ENCODE measurements around the gene TBC1D5.

Gene TBC1D5

GRCh38 chr3:17258823-17259436, 483.5 kb downstream of the TBC1D5 start:
- in situ Hi-C loops (cut with MboI; ENCODE audit: low sequenced_read_pairs), result loop anchor here (25.0 kb wide), 1 partner anchor 578 kb away; no protein-coding TSS in a partner anchor

GRCh38 chr3:17257269-17257668, 485.2 kb downstream of the TBC1D5 start:
- in situ Hi-C loops (cut with MboI; ENCODE audit: low sequenced_read_pairs), result loop anchor here (25.0 kb wide), 1 partner anchor 580 kb away; no protein-coding TSS in a partner anchor

- in situ Hi-C loops (cut with MboI; ENCODE audit: low sequenced_read_pairs), result loop anchor here (25.0 kb wide), 1 partner anchor 631 kb away; the partner anchor contains the start of gene DAZL
These were observed 498.8 kb downstream of the TBC1D5 start for GRCh38 chr3:17243621-17244020.

- in situ Hi-C loops (cut with MboI; ENCODE audit: low sequenced_read_pairs), result loop anchor here (25.0 kb wide), 1 partner anchor 627 kb away; the partner anchor contains the start of gene DAZL
These were observed 503.0 kb downstream of the TBC1D5 start for GRCh38 chr3:17239417-17239816.

GRCh38 chr3:17238023-17238422, 504.4 kb downstream of the TBC1D5 start:
- in situ Hi-C loops (cut with MboI; ENCODE audit: low sequenced_read_pairs), result loop anchor here (25.0 kb wide), 1 partner anchor 626 kb away; the partner anchor contains the start of gene DAZL

GRCh38 chr3:17235310-17235709, 507.1 kb downstream of the TBC1D5 start:
- in situ Hi-C loops (cut with MboI; ENCODE audit: low sequenced_read_pairs), result loop anchor here (25.0 kb wide), 1 partner anchor 623 kb away; the partner anchor contains the start of gene DAZL

GRCh38 chr3:17234382-17234781, 508.0 kb downstream of the TBC1D5 start:
- in situ Hi-C loops (cut with MboI; ENCODE audit: low sequenced_read_pairs), result loop anchor here (25.0 kb wide), 1 partner anchor 622 kb away; the partner anchor contains the start of gene DAZL

- in situ Hi-C loops (cut with MboI; ENCODE audit: low sequenced_read_pairs), result loop anchor here (25.0 kb wide), 1 partner anchor 621 kb away; the partner anchor contains the start of gene DAZL
These were observed 509.0 kb downstream of the TBC1D5 start for GRCh38 chr3:17233398-17233800.

GRCh38 chr3:17232442-17232841, 510.0 kb downstream of the TBC1D5 start:
- in situ Hi-C loops (cut with MboI; ENCODE audit: low sequenced_read_pairs), result loop anchor here (25.0 kb wide), 1 partner anchor 620 kb away; the partner anchor contains the start of gene DAZL

GRCh38 chr3:17231537-17232261, 510.7 kb downstream of the TBC1D5 start:
- in situ Hi-C loops (cut with MboI; ENCODE audit: low sequenced_read_pairs), result loop anchor here (25.0 kb wide), 1 partner anchor 619 kb away; the partner anchor contains the start of gene DAZL

- in situ Hi-C loops (cut with MboI; ENCODE audit: low sequenced_read_pairs), result loop anchor here (25.0 kb wide), 1 partner anchor 615 kb away; the partner anchor contains the start of gene DAZL
These were observed 515.0 kb downstream of the TBC1D5 start for GRCh38 chr3:17227472-17227871.

GRCh38 chr3:17221529-17221928, 520.9 kb downstream of the TBC1D5 start:
- in situ Hi-C loops (cut with MboI; ENCODE audit: low sequenced_read_pairs), result no loop called here

- in situ Hi-C loops (cut with MboI; ENCODE audit: low sequenced_read_pairs), result no loop called here
These were observed 522.8 kb downstream of the TBC1D5 start for GRCh38 chr3:17219593-17219992.

- in situ Hi-C loops (cut with MboI; ENCODE audit: low sequenced_read_pairs), result no loop called here
These were observed 523.8 kb downstream of the TBC1D5 start for GRCh38 chr3:17218587-17218986.

GRCh38 chr3:17217588-17217987, 524.8 kb downstream of the TBC1D5 start:
- in situ Hi-C loops (cut with MboI; ENCODE audit: low sequenced_read_pairs), result no loop called here

- in situ Hi-C loops (cut with MboI; ENCODE audit: low sequenced_read_pairs), result no loop called here
These were observed 529.3 kb downstream of the TBC1D5 start for GRCh38 chr3:17213102-17213501.

- in situ Hi-C loops (cut with MboI; ENCODE audit: low sequenced_read_pairs), result no loop called here
These were observed 534.5 kb downstream of the TBC1D5 start for GRCh38 chr3:17207979-17208378.

- in situ Hi-C loops (cut with MboI; ENCODE audit: low sequenced_read_pairs), result no loop called here
These were observed 535.4 kb downstream of the TBC1D5 start for GRCh38 chr3:17207019-17207418.

GRCh38 chr3:17204049-17204650, 538.3 kb downstream of the TBC1D5 start:
- in situ Hi-C loops (cut with MboI; ENCODE audit: low sequenced_read_pairs), result no loop called here

GRCh38 chr3:17201538-17201937, 540.9 kb downstream of the TBC1D5 start:
- in situ Hi-C loops (cut with MboI; ENCODE audit: low sequenced_read_pairs), result no loop called here

Measured in HL-60/S4 treated with phorbol 12-myristate 13-acetate at 8.2 ng/mL for 4 days and 3 days (cell line).